ENCODE results near the gene GSTM3. TPM values are rescaled to one million over a fixed set of nuclear protein-coding genes. Genes with fewer than 3 reads are reported as not detected.
A peak's percentile ranks its signal among the peaks of the same experiment; 100 is the strongest.

Gene GSTM3
- total RNA-seq, 1 donor from 2014 or later = 8.3 TPM

- H3K4me1 Mint-ChIP-seq (ENCODE audit: low read depth, unreplicated experiment) = no peaks in the 10 kb centered on the region
- peaks cover 5% of the 10 kb centered on the region for H3K27me3 Mint-ChIP-seq (ENCODE audit: unreplicated experiment)
- H3K27ac Mint-ChIP-seq (ENCODE audit: unreplicated experiment) = no peak overlapping the region
- no peaks in the 10 kb centered on the region for H3K36me3 Mint-ChIP-seq (ENCODE audit: unreplicated experiment)
- no peak for TF ChIP-seq CTCF (IDR thresholded peaks at IDR 0.05; ENCODE audit: partially characterized antibody, unreplicated experiment)
- no peak overlapping the region for H3K4me3 Mint-ChIP-seq (ENCODE audit: unreplicated experiment)
- no peak for DNase-seq
- no peaks in the 10 kb centered on the region for H3K9me3 Mint-ChIP-seq (ENCODE audit: unreplicated experiment)
These were observed 21.3 kb upstream of the GSTM3 start for GRCh38 chr1:109762039-109762585.

DNA sequence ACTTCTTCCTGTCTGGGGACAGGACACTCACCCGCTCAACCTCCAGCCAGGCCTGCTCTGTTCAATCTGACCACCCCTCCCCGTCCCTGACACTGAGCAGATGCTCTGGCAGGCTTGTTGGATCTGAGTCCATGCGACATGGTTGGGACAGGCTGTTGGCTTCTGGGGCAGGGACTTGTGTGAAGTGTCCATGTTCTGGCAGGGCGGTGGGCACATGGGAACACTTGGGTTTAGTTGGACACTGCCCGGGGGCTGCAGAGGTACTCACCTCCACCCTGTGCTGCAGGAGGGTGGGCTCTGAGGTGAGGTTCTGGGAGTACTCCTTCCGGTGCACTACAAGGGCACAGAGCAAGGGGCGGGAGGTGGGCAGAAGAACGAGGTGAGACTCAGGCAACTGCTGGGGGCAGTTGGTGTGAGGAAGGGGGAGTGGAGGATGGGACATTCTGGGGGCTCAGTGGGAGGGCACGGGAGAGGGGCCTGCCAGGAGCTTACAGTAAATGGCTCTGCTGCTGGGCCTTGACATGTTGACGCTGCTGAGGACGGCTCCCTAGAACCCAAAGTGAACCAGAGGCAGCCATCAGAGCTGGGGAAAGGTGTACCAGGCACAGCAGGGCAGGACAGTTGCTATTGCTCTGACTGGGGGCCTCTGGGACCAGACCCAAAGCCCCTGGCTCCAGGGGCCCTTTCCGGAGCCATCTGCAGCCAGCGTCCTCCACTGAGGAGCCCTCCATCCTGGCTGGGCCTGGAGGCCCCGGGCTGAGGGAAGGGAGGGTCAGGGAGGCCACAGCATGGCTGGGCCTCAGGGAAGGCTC is 20.6 kb upstream of the GSTM3 start:
- Mint-ChIP-seq H3K4me1 (ENCODE audit: low read depth, unreplicated experiment) (no peaks in the 10 kb centered on the region), H3K9me3 (ENCODE audit: unreplicated experiment) (no peaks in the 10 kb centered on the region), H3K4me3 (ENCODE audit: unreplicated experiment) (no peak overlapping the region), H3K27ac (ENCODE audit: unreplicated experiment) (no peak overlapping the region), H3K36me3 (ENCODE audit: unreplicated experiment) (no peaks in the 10 kb centered on the region), H3K27me3 (ENCODE audit: unreplicated experiment) (peaks cover 5% of the 10 kb centered on the region)
- TF ChIP-seq CTCF (IDR thresholded peaks at IDR 0.05; ENCODE audit: partially characterized antibody, unreplicated experiment) = no peak
- DNase-seq = peak; percentile 6

DNA sequence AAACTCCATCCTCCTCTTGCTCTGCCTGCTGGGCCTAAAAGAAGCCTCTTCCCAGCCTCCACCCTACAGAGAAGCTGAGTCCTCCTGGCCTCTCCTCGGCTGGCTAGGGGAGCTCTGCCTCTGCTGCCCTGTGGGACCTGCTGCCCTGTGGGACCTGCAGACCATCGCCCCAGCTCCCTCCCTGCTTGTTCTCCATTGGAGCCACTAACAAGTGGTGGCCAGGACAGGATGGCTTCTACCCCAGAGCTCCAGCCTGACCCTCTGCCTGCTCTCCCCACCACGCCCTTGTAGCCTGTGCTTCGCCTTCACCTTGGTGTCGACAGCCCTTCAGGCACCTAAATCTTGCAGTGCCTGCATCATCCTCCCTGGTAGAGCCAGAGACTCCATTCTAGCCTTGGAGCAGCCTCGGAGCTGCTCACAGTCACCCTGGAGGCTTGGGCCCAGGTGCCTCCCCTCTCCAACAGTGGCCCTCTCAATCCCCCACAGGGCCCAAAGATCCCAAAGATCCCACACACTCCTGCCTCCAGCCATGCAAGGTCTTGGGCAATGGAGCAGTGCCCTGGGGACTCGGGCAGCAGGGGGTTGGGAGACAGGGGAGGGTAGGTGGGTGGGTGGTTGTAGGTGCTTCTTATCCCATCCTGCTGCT is 19.9 kb upstream of the GSTM3 start:
- DNase-seq = no peak
- H3K4me3 Mint-ChIP-seq (ENCODE audit: unreplicated experiment) = no peak overlapping the region
- H3K36me3 Mint-ChIP-seq (ENCODE audit: unreplicated experiment) = no peaks in the 10 kb centered on the region
- TF ChIP-seq CTCF (IDR thresholded peaks at IDR 0.05; ENCODE audit: partially characterized antibody, unreplicated experiment) = no peak
- H3K9me3 Mint-ChIP-seq (ENCODE audit: unreplicated experiment) = no peaks in the 10 kb centered on the region
- no peaks in the 10 kb centered on the region for H3K4me1 Mint-ChIP-seq (ENCODE audit: low read depth, unreplicated experiment)
- peaks cover 5% of the 10 kb centered on the region for H3K27me3 Mint-ChIP-seq (ENCODE audit: unreplicated experiment)
- no peak overlapping the region for H3K27ac Mint-ChIP-seq (ENCODE audit: unreplicated experiment)

- no peak for DNase-seq
- Mint-ChIP-seq H3K36me3 (ENCODE audit: unreplicated experiment) (no peaks in the 10 kb centered on the region), H3K9me3 (ENCODE audit: unreplicated experiment) (no peaks in the 10 kb centered on the region), H3K27ac (ENCODE audit: unreplicated experiment) (no peak overlapping the region), H3K4me1 (ENCODE audit: low read depth, unreplicated experiment) (no peaks in the 10 kb centered on the region), H3K4me3 (ENCODE audit: unreplicated experiment) (no peak overlapping the region), H3K27me3 (ENCODE audit: unreplicated experiment) (peaks cover 5% of the 10 kb centered on the region)
- TF ChIP-seq CTCF (IDR thresholded peaks at IDR 0.05; ENCODE audit: partially characterized antibody, unreplicated experiment) = no peak
These were observed 18.9 kb upstream of the GSTM3 start for GRCh38 chr1:109759513-109760334.
